CD4-positive, alpha-beta T cell (primary cell): ENCODE data around the gene EFHD2. TPM values are rescaled to one million over a fixed set of nuclear protein-coding genes. Genes with fewer than 3 reads are reported as not detected.

Experiments used
- ATAC-seq: fragments of 200-7000 bp; cut with Tn5 transposase; one replicate; pipeline ENCODE4 v1.10.0; 2022; ENCODE audit warnings: mild to moderate bottlenecking; ENCODE audit not compliant: poor library complexity
- CTCF ChIA-PET: fragments of 350-600 bp; sonication (Branson Sonifier 250); formaldehyde crosslinking; loops from one replicate; lab custom pipeline; 2021; ENCODE audit warnings: antibody characterized with exemption, inconsistent platforms; lab: Charles Lee
- POLR2A ChIA-PET: fragments of 350-600 bp; sonication (Branson Sonifier 250); formaldehyde crosslinking; loops from one replicate; lab custom pipeline; 2021; ENCODE audit warnings: antibody characterized with exemption, inconsistent platforms; lab: Charles Lee
- DNase-seq, 14 experiments: peaks; one replicate each; pipeline ENCODE4 v3.0.0-alpha.2; 2013 to 2020; ENCODE audit warnings: mixed read lengths in 2 of 14
- H3K27ac ChIP-seq, 2 donors: one replicate each; pipeline versions ENCODE4 v1.5.1 to v1.7.0; 2013; ENCODE audit warnings: low read length in 2 of 2, low read depth in 1 of 2, mild to moderate bottlenecking in 1 of 2
- H3K27me3 ChIP-seq, 2 experiments: 1 replicate in 1 of 2; 2 replicates in 1 of 2; pipeline versions ENCODE4 v1.6.1 to v1.7.0; 2013; ENCODE audit warnings: low read length in 2 of 2, control low read depth in 1 of 2, mild to moderate bottlenecking in 1 of 2, moderate library complexity in 1 of 2; ENCODE audit not compliant: insufficient read depth in 2 of 2, control insufficient read depth in 1 of 2
- H3K36me3 ChIP-seq: one replicate; pipeline ENCODE4 v1.6.1; 2013; ENCODE audit warnings: low read length, control low read depth; ENCODE audit not compliant: insufficient read depth
- H3K4me1 ChIP-seq: one replicate; pipeline ENCODE4 v1.6.1; 2013; ENCODE audit warnings: low read length, control low read depth; ENCODE audit not compliant: insufficient read depth
- H3K4me3 ChIP-seq: one replicate; pipeline ENCODE4 v1.5.1; 2013; ENCODE audit warnings: mild to moderate bottlenecking, low read length, moderate library complexity
- H3K9me3 ChIP-seq, 2 experiments: 1 replicate in 1 of 2; 2 replicates in 1 of 2; pipeline versions ENCODE4 v1.6.1 to v1.7.0; 2013; ENCODE audit warnings: low read length in 2 of 2, mild to moderate bottlenecking in 2 of 2, control low read depth in 1 of 2, moderate library complexity in 1 of 2; ENCODE audit not compliant: control insufficient read depth in 1 of 2, insufficient read depth in 1 of 2
- H3K27ac Mint-ChIP-seq: one replicate; pipeline ENCODE4 v1.8.0; 2020; ENCODE audit warnings: mixed read lengths
- H3K27me3 Mint-ChIP-seq: one replicate; pipeline ENCODE4 v1.8.0; 2021; ENCODE audit warnings: mixed read lengths
- H3K36me3 Mint-ChIP-seq: one replicate; pipeline ENCODE4 v1.8.0; 2021; ENCODE audit warnings: low read depth, mixed read lengths
- H3K4me1 Mint-ChIP-seq: one replicate; pipeline ENCODE4 v1.8.0; 2021; ENCODE audit warnings: low read depth, mixed read lengths
- H3K4me3 Mint-ChIP-seq: one replicate; pipeline ENCODE4 v1.8.0; 2020; ENCODE audit warnings: mild to moderate bottlenecking, mixed read lengths
- H3K9me3 Mint-ChIP-seq: one replicate; pipeline ENCODE4 v1.8.0; 2020; ENCODE audit warnings: mixed read lengths
- CTCF ChIP-seq: fragments of 200-600 bp; IDR thresholded peaks from one replicate; pipeline ENCODE4 v1.8.0; 2022; ENCODE audit warnings: antibody characterized with exemption, mild to moderate bottlenecking
- intact Hi-C, 2 experiments: fragments of 100-400 bp; cut with DNase I in 1 of 2; cut with micrococcal nuclease in 1 of 2; formaldehyde crosslinking; loops; one replicate each; pipeline versions ENCODE4 v1.15.1 to v1.9.0; 2023 to 2025; cut with DNase I, micrococcal nuclease
- total RNA-seq, 174 experiments: library from RNA in 2 of 174; stranded (reverse) in 2 of 174; gene quantifications; one replicate each; pipeline ENCODE4 v1.2.3 and lab custom pipeline; 2021 to 2026

Gene EFHD2
- total RNA-seq, 2 experiments from 2014 or later, result 79.1 to 80.9 TPM

GRCh38 chr1:15410223-15410883, 665 bp downstream of the EFHD2 start:
- ChIA-PET CTCF (interaction anchor here (0.9 kb wide), 1 partner anchor 21 kb away, joined by 4 read pairs; no protein-coding TSS in a partner anchor), POLR2A (interaction anchor here (0.9 to 1.0 kb wide), 4 partner anchors 9 to 424 kb away, joined by 3 to 4 read pairs (median 3); partner anchors contain the start of gene DNAJC16)
- Histone ChIP-seq H3K4me1 (peaks cover 69% of the 10 kb centered on the region), H3K36me3 (peaks cover 8% of the 10 kb centered on the region), H3K27me3 (no peaks in the 10 kb centered on the region), H3K27ac (peak overlapping the region; percentile 55 to 68), H3K9me3 (no peaks in the 10 kb centered on the region), H3K4me3 (peak overlapping the region; percentile 94)
- Mint-ChIP-seq H3K36me3 (peaks cover 8% of the 10 kb centered on the region), H3K9me3 (no peaks in the 10 kb centered on the region), H3K27me3 (no peaks in the 10 kb centered on the region), H3K27ac (peak overlapping the region; percentile 85), H3K4me1 (peaks cover 43% of the 10 kb centered on the region), H3K4me3 (peak overlapping the region; percentile 97)
- DNase-seq (peak in 4 of 14 experiments; percentile 24 to 52 (median 36)), ATAC-seq (no peak)
- intact Hi-C loops, result loop anchor here in 1 of 2 experiments (10.0 kb wide), 1 partner anchor 1644 kb away; the partner anchor contains the start of gene SDHB
- no peak for TF ChIP-seq CTCF

- intact Hi-C loops, result loop anchor here in 1 of 2 experiments (10.0 kb wide), 1 partner anchor 1644 kb away; the partner anchor contains the start of gene SDHB
- H3K4me1 Mint-ChIP-seq, result peaks cover 47% of the 10 kb centered on the region
Measured at GRCh38 chr1:15410884-15411245, 1.2 kb downstream of the EFHD2 start.

More at GRCh38 chr1:15410884-15411245, 1.2 kb downstream of the EFHD2 start:
- Histone ChIP-seq H3K27me3 (no peaks in the 10 kb centered on the region), H3K4me3 (peak overlapping the region; percentile 94), H3K36me3 (peaks cover 11% of the 10 kb centered on the region), H3K27ac (peak overlapping the region in 1 of 2 donors; percentile 55), H3K9me3 (no peaks in the 10 kb centered on the region), H3K4me1 (peaks cover 71% of the 10 kb centered on the region)
- Mint-ChIP-seq H3K4me3 (peak overlapping the region; percentile 97), H3K36me3 (peaks cover 8% of the 10 kb centered on the region), H3K27ac (peak overlapping the region; percentile 85), H3K9me3 (no peaks in the 10 kb centered on the region), H3K27me3 (no peaks in the 10 kb centered on the region)
- ChIA-PET CTCF (interaction anchor here (1.9 kb wide), 1 partner anchor 88 kb away, joined by 9 read pairs; no protein-coding TSS in a partner anchor), POLR2A (interaction anchor here (0.9 kb wide), 1 partner anchor 20 kb away, joined by 3 read pairs; no protein-coding TSS in a partner anchor)
- DNase-seq, result peak in 1 of 14 experiments; percentile 29
- ATAC-seq, result no peak
- no peak for TF ChIP-seq CTCF
